Measurements from ENCODE around the gene ZNF423. TPM values are rescaled to one million over a fixed set of nuclear protein-coding genes. Genes with fewer than 3 reads are reported as not detected.

The ZNF423 gene
- total and polyA plus RNA-seq, 4 donors: 16.9 to 43.0 (median 34.4) TPM

DNA sequence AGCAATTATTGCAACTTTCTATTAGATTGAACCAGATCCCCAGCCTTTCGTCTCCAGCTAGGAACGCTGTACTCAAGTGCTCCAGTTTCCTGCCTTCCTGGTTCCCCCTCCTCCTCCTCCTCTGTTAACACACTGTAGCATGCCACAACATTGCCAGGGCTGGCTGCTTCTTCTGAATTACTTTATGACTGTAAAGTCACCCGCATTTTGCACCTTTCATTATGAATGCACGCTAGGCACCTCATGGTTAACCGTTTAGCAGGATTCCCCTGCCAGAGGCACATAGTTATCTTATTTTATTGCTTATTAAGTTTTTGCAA lies 4.5 kb downstream of the ZNF423 start:
- H3K9me3 ChIP-seq (ENCODE audit: control insufficient read depth, insufficient read depth, low read length): no peaks in the 10 kb centered on the region
- peak in 1 of 6 donors; percentile 65 for DNase-seq (ENCODE audit: low read depth in 4 of 6, low spot score in 6 of 6)
- no peaks in the 10 kb centered on the region for H3K36me3 ChIP-seq (ENCODE audit: control insufficient read depth, insufficient read depth, low read length)
- WGBS (ENCODE audit: insufficient coverage): 16% methylated on average over 2 of the region's 5 CpGs
- H3K4me1 ChIP-seq (ENCODE audit: control insufficient read depth, insufficient read depth, low read length): peaks cover 13% of the 10 kb centered on the region
- peaks cover 2% of the 10 kb centered on the region for H3K27me3 ChIP-seq (ENCODE audit: control insufficient read depth, insufficient read depth, low read length)
- H3K27ac ChIP-seq (ENCODE audit: low read depth, low read length): no peak overlapping the region
- H3K4me3 ChIP-seq (ENCODE audit: low read depth, low read length): no peak overlapping the region

DNA sequence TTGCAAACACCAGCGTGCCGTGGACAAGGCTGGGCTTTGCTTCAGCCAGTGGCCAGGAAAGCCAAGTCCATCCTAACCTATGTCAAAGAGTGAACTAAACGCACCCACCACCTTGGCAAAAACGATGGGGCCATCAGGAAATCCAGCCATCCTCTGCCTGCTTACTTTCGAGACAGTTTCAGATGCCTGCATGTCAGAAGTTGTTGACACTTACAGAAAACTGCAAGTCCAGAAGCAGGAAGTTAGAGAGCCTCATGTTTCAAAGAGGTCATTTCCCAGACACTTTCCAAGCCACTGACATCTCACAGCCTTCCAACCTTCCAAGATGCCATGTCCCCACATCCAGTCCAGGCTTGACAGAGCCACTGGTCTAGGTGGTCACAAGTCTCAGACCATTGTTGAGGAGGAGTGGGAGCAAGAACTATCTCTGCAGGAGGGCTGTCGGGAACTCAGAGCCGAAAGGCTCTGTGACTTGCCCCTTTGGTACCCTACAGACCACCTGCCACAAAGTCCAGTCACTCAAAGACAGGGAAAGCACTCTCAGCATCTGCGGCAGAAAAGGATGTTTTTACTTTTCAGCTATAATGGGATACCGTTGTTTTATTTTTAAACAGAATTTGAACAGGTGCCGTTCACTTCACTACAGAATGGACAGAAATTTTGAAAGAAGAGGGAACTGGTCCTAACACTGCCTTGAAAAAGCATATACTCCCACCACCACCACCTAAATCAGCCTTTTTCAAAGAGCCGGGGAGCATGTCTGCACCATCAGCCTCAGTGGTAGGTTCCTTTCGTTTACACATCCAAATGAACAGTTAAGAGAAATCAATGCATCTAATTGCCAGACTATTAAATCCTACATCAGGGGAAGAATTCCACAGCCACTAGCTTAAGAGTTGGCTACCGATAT lies 5.1 kb downstream of the ZNF423 start:
- Histone ChIP-seq H3K4me1 (ENCODE audit: control insufficient read depth, insufficient read depth, low read length) (peaks cover 13% of the 10 kb centered on the region), H3K27me3 (ENCODE audit: control insufficient read depth, insufficient read depth, low read length) (peaks cover 2% of the 10 kb centered on the region), H3K9me3 (ENCODE audit: control insufficient read depth, insufficient read depth, low read length) (no peaks in the 10 kb centered on the region), H3K4me3 (ENCODE audit: low read depth, low read length) (no peak overlapping the region), H3K36me3 (ENCODE audit: control insufficient read depth, insufficient read depth, low read length) (no peaks in the 10 kb centered on the region), H3K27ac (ENCODE audit: low read depth, low read length) (no peak overlapping the region)
- DNase-seq (ENCODE audit: low read depth in 4 of 6, low spot score in 6 of 6): no peak
- 62% methylated on average over 6 of the region's 13 CpGs for WGBS (ENCODE audit: insufficient coverage)

GRCh38 chr16:49849754-49850108 lies 6.2 kb downstream of the ZNF423 start:
- H3K4me3 ChIP-seq (ENCODE audit: low read depth, low read length): no peak overlapping the region
- no peaks in the 10 kb centered on the region for H3K9me3 ChIP-seq (ENCODE audit: control insufficient read depth, insufficient read depth, low read length)
- DNase-seq (ENCODE audit: low read depth in 4 of 6, low spot score in 6 of 6): peak in 1 of 6 donors; percentile 51
- no peak overlapping the region for H3K27ac ChIP-seq (ENCODE audit: low read depth, low read length)
- no peaks in the 10 kb centered on the region for H3K36me3 ChIP-seq (ENCODE audit: control insufficient read depth, insufficient read depth, low read length)
- peaks cover 2% of the 10 kb centered on the region for H3K27me3 ChIP-seq (ENCODE audit: control insufficient read depth, insufficient read depth, low read length)
- 36% methylated on average over 2 of the region's 8 CpGs for WGBS (ENCODE audit: insufficient coverage)
- H3K4me1 ChIP-seq (ENCODE audit: control insufficient read depth, insufficient read depth, low read length): peaks cover 13% of the 10 kb centered on the region

DNA sequence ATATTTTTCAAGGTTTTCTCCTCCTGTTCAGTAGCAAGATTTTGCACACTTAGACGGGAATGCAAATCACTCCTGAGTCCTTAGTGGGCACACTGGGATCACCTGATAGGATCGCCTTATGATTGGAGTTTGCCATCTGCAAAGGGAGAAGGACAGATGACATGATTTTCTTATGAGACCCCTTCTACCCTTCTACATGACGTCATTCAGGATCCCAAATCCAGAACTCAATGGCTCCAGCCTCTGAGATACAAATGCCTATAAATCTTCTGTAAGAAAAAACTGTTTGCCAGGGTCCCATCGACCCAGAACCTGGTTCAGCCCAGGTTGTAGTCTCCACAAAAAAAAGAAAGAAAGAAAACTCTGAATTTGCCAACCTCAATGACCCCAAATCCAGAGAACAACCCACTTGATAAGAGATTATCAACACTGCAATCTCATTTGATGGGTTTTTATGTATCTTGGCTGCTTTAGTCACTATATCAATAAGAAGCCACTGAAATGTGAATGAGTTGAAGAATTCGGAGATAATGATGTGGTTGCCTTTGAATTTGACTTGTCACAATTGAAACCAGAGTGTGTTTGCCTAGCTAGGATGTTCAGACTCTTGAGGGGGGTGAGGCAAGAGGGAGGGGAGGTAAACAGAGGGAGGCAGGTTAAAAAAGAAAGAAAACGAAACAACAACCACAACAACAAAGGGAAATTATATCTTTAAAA lies 6.7 kb downstream of the ZNF423 start:
- no peak overlapping the region for H3K4me3 ChIP-seq (ENCODE audit: low read depth, low read length)
- peaks cover 13% of the 10 kb centered on the region for H3K4me1 ChIP-seq (ENCODE audit: control insufficient read depth, insufficient read depth, low read length)
- DNase-seq (ENCODE audit: low read depth in 4 of 6, low spot score in 6 of 6): no peak
- H3K36me3 ChIP-seq (ENCODE audit: control insufficient read depth, insufficient read depth, low read length): no peaks in the 10 kb centered on the region
- H3K27me3 ChIP-seq (ENCODE audit: control insufficient read depth, insufficient read depth, low read length): peaks cover 2% of the 10 kb centered on the region
- H3K9me3 ChIP-seq (ENCODE audit: control insufficient read depth, insufficient read depth, low read length): no peaks in the 10 kb centered on the region
- 100% methylated on average over 1 of the region's 6 CpGs for WGBS (ENCODE audit: insufficient coverage)
- no peak overlapping the region for H3K27ac ChIP-seq (ENCODE audit: low read depth, low read length)

DNA sequence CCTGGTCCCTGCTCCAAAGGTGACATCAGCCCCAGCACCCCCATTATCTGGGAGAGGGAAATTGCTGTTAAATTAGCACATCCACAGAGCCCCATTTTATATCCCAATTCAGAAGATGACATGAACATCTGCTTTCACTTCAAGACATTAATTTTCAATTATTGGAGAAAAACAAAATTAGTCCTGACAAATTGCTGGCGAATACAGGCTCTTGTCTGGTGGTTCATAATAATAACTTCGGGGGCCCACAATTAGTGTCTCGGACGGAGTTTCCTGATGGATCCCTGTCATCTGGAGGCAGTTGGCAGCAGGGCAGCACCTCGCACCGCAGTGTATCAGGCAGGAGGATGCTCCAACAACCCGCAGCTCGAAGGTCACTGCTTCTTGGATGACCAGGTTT lies 7.4 kb downstream of the ZNF423 start:
- no peak for DNase-seq (ENCODE audit: low read depth in 4 of 6, low spot score in 6 of 6)
- H3K27me3 ChIP-seq (ENCODE audit: control insufficient read depth, insufficient read depth, low read length): peaks cover 2% of the 10 kb centered on the region
- H3K4me1 ChIP-seq (ENCODE audit: control insufficient read depth, insufficient read depth, low read length): peaks cover 10% of the 10 kb centered on the region
- WGBS (ENCODE audit: insufficient coverage): 73% methylated on average over 8 of the region's 8 CpGs
- H3K36me3 ChIP-seq (ENCODE audit: control insufficient read depth, insufficient read depth, low read length): no peaks in the 10 kb centered on the region
- no peak overlapping the region for H3K27ac ChIP-seq (ENCODE audit: low read depth, low read length)
- H3K4me3 ChIP-seq (ENCODE audit: low read depth, low read length): no peak overlapping the region
- H3K9me3 ChIP-seq (ENCODE audit: control insufficient read depth, insufficient read depth, low read length): no peaks in the 10 kb centered on the region

GRCh38 chr16:49846800-49847199 lies 9.1 kb downstream of the ZNF423 start:
- H3K27me3 ChIP-seq (ENCODE audit: control insufficient read depth, insufficient read depth, low read length): peaks cover 2% of the 10 kb centered on the region
- H3K9me3 ChIP-seq (ENCODE audit: control insufficient read depth, insufficient read depth, low read length): no peaks in the 10 kb centered on the region
- H3K36me3 ChIP-seq (ENCODE audit: control insufficient read depth, insufficient read depth, low read length): no peaks in the 10 kb centered on the region
- H3K4me3 ChIP-seq (ENCODE audit: low read depth, low read length): no peak overlapping the region
- DNase-seq (ENCODE audit: low read depth in 4 of 6, low spot score in 6 of 6): no peak
- WGBS (ENCODE audit: insufficient coverage): 94% methylated on average over 2 of the region's 2 CpGs
- peaks cover 6% of the 10 kb centered on the region for H3K4me1 ChIP-seq (ENCODE audit: control insufficient read depth, insufficient read depth, low read length)
- no peak overlapping the region for H3K27ac ChIP-seq (ENCODE audit: low read depth, low read length)

DNA sequence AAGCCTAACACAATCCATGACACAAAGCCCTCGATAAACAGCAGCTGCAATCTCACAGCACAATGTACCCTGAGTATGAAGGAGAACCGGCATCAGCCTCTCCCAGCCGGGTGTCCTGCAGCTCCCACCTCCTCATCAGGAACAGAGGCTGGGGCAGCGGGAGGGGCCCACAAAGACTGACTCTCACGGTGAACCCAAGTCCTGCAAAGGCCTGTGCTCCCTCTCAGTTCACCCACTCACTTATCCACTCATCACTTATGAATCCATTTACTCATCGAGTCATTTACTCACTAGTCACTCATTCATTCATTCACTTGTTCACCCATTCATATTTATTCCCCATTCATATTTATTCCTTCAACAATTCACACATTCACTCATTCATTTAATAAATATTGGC lies 11.6 kb downstream of the ZNF423 start:
- Histone ChIP-seq H3K4me1 (ENCODE audit: control insufficient read depth, insufficient read depth, low read length) (peaks cover 9% of the 10 kb centered on the region), H3K9me3 (ENCODE audit: control insufficient read depth, insufficient read depth, low read length) (no peaks in the 10 kb centered on the region), H3K27me3 (ENCODE audit: control insufficient read depth, insufficient read depth, low read length) (no peaks in the 10 kb centered on the region), H3K36me3 (ENCODE audit: control insufficient read depth, insufficient read depth, low read length) (peaks cover 2% of the 10 kb centered on the region), H3K4me3 (ENCODE audit: low read depth, low read length) (no peak overlapping the region), H3K27ac (ENCODE audit: low read depth, low read length) (no peak overlapping the region)
- 65% methylated on average over 5 of the region's 6 CpGs for WGBS (ENCODE audit: insufficient coverage)
- DNase-seq (ENCODE audit: low read depth in 4 of 6, low spot score in 6 of 6): no peak

DNA sequence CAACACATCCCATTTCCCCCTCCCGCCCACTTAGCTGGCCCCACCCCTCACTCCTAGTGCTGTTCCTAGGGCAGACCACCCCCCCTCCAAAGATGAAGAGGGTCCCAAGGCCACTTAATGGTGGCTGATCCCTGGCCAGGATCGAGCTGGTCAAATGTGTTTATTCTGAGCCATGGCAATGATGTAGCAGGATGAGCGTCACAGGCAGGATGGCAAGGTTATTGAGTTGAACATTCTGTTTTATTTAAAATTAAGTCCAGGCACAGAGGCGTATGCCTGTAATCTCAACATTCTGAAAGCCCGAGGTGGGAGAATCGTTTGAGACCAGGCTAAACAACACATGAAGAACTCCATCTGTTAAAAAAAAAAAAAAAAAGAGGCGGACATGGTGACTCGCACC lies 12.2 kb downstream of the ZNF423 start:
- H3K27me3 ChIP-seq (ENCODE audit: control insufficient read depth, insufficient read depth, low read length): no peaks in the 10 kb centered on the region
- peaks cover 4% of the 10 kb centered on the region for H3K36me3 ChIP-seq (ENCODE audit: control insufficient read depth, insufficient read depth, low read length)
- WGBS (ENCODE audit: insufficient coverage): 69% methylated on average over 4 of the region's 8 CpGs
- no peak overlapping the region for H3K27ac ChIP-seq (ENCODE audit: low read depth, low read length)
- DNase-seq (ENCODE audit: low read depth in 4 of 6, low spot score in 6 of 6): no peak
- H3K9me3 ChIP-seq (ENCODE audit: control insufficient read depth, insufficient read depth, low read length): no peaks in the 10 kb centered on the region
- peaks cover 15% of the 10 kb centered on the region for H3K4me1 ChIP-seq (ENCODE audit: control insufficient read depth, insufficient read depth, low read length)
- H3K4me3 ChIP-seq (ENCODE audit: low read depth, low read length): no peak overlapping the region

- no peaks in the 10 kb centered on the region for H3K27me3 ChIP-seq (ENCODE audit: control insufficient read depth, insufficient read depth, low read length)
- H3K36me3 ChIP-seq (ENCODE audit: control insufficient read depth, insufficient read depth, low read length): peaks cover 4% of the 10 kb centered on the region
- H3K27ac ChIP-seq (ENCODE audit: low read depth, low read length): no peak overlapping the region
- no peaks in the 10 kb centered on the region for H3K9me3 ChIP-seq (ENCODE audit: control insufficient read depth, insufficient read depth, low read length)
- H3K4me3 ChIP-seq (ENCODE audit: low read depth, low read length): no peak overlapping the region
- H3K4me1 ChIP-seq (ENCODE audit: control insufficient read depth, insufficient read depth, low read length): peaks cover 20% of the 10 kb centered on the region
- no CpG with 5 or more reads among the region's 4 CpGs for WGBS (ENCODE audit: insufficient coverage)
- DNase-seq (ENCODE audit: low read depth in 4 of 6, low spot score in 6 of 6): no peak
These were observed 12.9 kb downstream of the ZNF423 start for GRCh38 chr16:49842972-49843371.
